Lower leg skin (tissue), 3 donors: ENCODE results near the gene ISYNA1.

Source experiments
- POLR2A ChIP-seq, 2 donors: fragments of 450-650 bp; IDR thresholded peaks; one replicate each; pipeline ENCODE4 v1.6.1; 2016 to 2017; ENCODE audit warnings: antibody characterized with exemption in 2 of 2, mild to moderate bottlenecking in 1 of 2, moderate library complexity in 1 of 2
- TF ChIP-seq, protein P1 (sequence below), 3 donors: fragments of 450-650 bp; IDR thresholded peaks; one replicate each; pipeline ENCODE4 v1.5.1; 2016; ENCODE audit warnings: antibody characterized with exemption in 3 of 3, mild to moderate bottlenecking in 3 of 3, moderate library complexity in 2 of 3

DNA sequence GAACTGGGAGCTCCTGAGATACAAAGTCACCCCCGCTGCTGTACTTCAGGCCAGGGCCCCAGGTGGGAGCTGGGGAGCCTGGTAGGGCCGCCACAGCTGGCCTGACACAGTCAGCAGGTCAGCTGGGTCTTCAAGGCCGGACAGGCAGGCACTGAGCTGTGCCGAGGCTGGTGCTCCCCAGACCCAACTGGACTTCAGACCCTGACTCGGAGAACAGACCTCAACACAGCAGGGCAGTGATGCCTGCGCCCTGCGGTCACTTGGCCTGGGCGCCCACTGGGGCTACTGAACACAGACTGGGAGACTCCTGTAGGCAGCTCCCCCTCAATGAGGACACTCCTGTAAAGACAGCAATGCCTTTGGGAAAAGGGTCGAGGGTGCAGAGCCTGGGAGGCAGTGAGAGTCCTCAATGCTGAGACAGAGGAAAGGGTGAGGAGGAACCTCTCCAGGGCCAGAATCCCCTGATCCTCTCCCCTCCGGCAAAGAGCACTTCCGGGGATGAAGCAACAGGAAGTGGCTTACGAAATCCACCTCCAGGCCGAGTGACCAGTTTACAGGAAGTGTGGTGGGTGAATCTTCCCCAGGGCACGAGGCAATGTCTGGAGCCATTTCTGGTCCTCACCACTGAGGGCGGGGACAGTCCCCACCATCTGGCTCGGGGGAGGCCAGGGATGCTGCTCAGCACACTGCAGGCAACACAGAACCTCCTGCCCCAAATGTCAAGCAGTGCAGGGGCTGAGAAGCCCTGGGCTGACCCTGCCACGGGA lies 40.8 kb upstream of the ISYNA1 start:
- TF ChIP-seq, protein P1, sequence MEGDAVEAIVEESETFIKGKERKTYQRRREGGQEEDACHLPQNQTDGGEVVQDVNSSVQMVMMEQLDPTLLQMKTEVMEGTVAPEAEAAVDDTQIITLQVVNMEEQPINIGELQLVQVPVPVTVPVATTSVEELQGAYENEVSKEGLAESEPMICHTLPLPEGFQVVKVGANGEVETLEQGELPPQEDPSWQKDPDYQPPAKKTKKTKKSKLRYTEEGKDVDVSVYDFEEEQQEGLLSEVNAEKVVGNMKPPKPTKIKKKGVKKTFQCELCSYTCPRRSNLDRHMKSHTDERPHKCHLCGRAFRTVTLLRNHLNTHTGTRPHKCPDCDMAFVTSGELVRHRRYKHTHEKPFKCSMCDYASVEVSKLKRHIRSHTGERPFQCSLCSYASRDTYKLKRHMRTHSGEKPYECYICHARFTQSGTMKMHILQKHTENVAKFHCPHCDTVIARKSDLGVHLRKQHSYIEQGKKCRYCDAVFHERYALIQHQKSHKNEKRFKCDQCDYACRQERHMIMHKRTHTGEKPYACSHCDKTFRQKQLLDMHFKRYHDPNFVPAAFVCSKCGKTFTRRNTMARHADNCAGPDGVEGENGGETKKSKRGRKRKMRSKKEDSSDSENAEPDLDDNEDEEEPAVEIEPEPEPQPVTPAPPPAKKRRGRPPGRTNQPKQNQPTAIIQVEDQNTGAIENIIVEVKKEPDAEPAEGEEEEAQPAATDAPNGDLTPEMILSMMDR (IDR thresholded peaks at IDR 0.05), result no peak
- TF ChIP-seq POLR2A (IDR thresholded peaks at IDR 0.05), result no peak
